Smooth muscle cell (in vitro differentiated cells): ENCODE data around the gene TUBB. TPM values are rescaled to one million over a fixed set of nuclear protein-coding genes. Genes with fewer than 3 reads are reported as not detected.
"Not testable (repeated sequence)": the region's sequence is repeated elsewhere in the genome, so short reads cannot be mapped to it uniquely, and the experiment has no call there.

Experiments
- DNase-seq: peaks from one replicate; lab custom pipeline; 2025; ENCODE audit not compliant: unreplicated experiment; lab: John Stamatoyannopoulos, UW
- H2AFZ ChIP-seq: fragments of 200-600 bp; sonication (generic); 2 replicates; pipeline ENCODE4 v1.6.0; 2016; ENCODE audit warnings: antibody characterized with exemption, low read depth, mild to moderate bottlenecking
- H3F3A ChIP-seq: fragments of 200-600 bp; sonication (generic); 2 replicates; pipeline ENCODE4 v1.6.0; 2017; ENCODE audit warnings: antibody characterized with exemption, low read depth
- H3K27ac ChIP-seq: fragments of 200-600 bp; sonication (generic); 2 replicates; pipeline ENCODE4 v1.5.1; 2016; ENCODE audit warnings: low read depth, mild to moderate bottlenecking
- H3K27me3 ChIP-seq: fragments of 200-600 bp; sonication (generic); 2 replicates; pipeline ENCODE4 v1.6.1; 2016; ENCODE audit warnings: low read depth, mild to moderate bottlenecking
- H3K36me3 ChIP-seq: fragments of 200-600 bp; sonication (generic); 2 replicates; pipeline ENCODE4 v1.5.1; 2016; ENCODE audit warnings: low read depth
- H3K4me1 ChIP-seq: fragments of 200-600 bp; sonication (generic); 2 replicates; pipeline ENCODE4 v1.5.1; 2016; ENCODE audit warnings: low read depth
- H3K4me2 ChIP-seq: fragments of 200-600 bp; sonication (generic); 2 replicates; pipeline ENCODE4 v1.6.0; 2016; ENCODE audit warnings: mild to moderate bottlenecking
- H3K4me3 ChIP-seq: fragments of 200-600 bp; sonication (generic); 2 replicates; pipeline ENCODE4 v1.5.1; 2016; ENCODE audit warnings: mild to moderate bottlenecking
- H3K79me2 ChIP-seq: fragments of 200-600 bp; sonication (generic); 2 replicates; pipeline ENCODE4 v1.6.0; 2016; ENCODE audit warnings: low read depth, mild to moderate bottlenecking
- H3K9ac ChIP-seq: fragments of 200-600 bp; sonication (generic); 2 replicates; pipeline ENCODE4 v1.6.0; 2016; ENCODE audit warnings: low read depth
- H3K9me3 ChIP-seq: fragments of 200-600 bp; sonication (generic); replicated peaks from 2 replicates; pipeline ENCODE4 v1.5.1; 2016; ENCODE audit warnings: low read depth
- H4K20me1 ChIP-seq: fragments of 200-600 bp; sonication (generic); 2 replicates; pipeline ENCODE4 v1.6.0; 2016; ENCODE audit warnings: low read depth
- WGBS: methylation state at CpG from one replicate; pipeline ENCODE4 v1.1.7; 2016; ENCODE audit warnings: low lambda C conversion rate; 5-methylcytosine and 5-hydroxymethylcytosine counted together
- polyA plus RNA-seq: library from polyadenylated mRNA; unstranded; fragments of >200 nt; fragmentation: Nextera tagmentation; extraction: Ambion mirVana; gene quantifications from 2 replicates; pipeline ENCODE4 v1.2.1, GENCODE V29; 2016
- total RNA-seq: library from RNA; depleted of rRNA; stranded (reverse); fragments of >200 nt; gene quantifications from 2 replicates; pipeline ENCODE4 v1.2.3, GENCODE V29; 2014
- TF ChIP-seq, protein P1 (sequence below): fragments of 200-600 bp; sonication (generic); IDR thresholded peaks from 2 replicates; pipeline ENCODE4 v1.5.1; 2017; ENCODE audit warnings: borderline replicate concordance, mild to moderate bottlenecking, antibody characterized with exemption; ENCODE audit not compliant: insufficient read depth, poor library complexity, severe bottlenecking

Gene TUBB
- total and polyA plus RNA-seq, 2 experiments from 2014 or later, result 1,009 to 1,039 TPM

DNA sequence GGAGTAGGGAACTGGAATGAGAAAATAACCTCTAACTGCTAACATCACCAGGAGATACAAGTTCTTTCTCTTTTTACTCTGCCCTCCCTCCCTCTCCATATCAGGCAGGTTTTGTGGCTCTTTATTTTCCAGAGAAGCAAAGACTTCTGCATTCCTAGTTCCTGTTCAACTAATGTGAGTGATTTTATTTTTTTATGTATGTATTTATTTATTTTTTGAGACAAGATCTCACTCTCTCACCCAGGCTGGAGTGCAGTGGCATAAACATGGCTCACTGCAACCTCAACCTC is 30.2 kb downstream of the TUBB start:
- no peak for DNase-seq
- no peaks in the 10 kb centered on the region for H4K20me1 ChIP-seq

DNA sequence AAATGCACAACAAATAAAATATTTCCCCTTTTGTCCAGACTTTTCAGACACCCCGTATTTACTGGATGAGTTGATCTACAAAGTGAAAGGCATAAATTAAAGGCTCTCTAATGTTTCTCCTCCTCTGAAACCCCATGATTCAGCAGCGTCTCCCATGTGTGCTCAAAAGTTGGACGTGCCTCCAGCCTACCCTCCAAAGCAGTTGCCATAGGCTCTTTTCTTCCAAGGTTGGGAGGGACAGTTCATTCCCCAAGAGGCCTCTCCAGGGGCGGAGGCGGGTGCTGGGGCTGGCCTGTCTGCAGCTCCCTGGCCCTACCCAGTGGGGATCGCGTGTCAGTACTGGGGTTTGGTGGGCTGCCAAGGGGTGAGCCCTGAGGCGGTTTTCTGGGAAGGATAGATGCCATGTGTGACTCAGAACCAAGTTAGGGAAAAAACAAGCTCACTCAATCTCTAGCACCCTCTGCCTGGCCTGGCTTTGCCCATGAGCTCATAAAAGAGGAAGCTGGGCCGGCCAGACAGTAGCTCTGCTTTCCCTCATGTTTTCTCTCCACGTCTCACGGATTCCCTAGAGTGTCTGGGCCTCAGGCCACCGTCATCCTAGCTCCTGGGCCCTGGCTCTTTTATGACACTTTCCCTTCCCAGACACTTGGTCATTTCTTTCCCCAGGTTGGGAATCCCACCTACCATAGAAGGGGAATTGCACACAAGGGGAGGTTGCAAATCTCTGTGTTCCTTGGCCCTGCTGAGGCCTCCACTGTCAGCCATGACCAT is 32.2 kb downstream of the TUBB start:
- no peaks in the 10 kb centered on the region for H3K9me3 ChIP-seq
- peaks cover 30% of the 10 kb centered on the region for H3K4me1 ChIP-seq
- H3K79me2 ChIP-seq, result no peaks in the 10 kb centered on the region
- H3K4me3 ChIP-seq, result no peak overlapping the region
- no peaks in the 10 kb centered on the region for H4K20me1 ChIP-seq
- H3K36me3 ChIP-seq, result no peaks in the 10 kb centered on the region
- H3K9ac ChIP-seq, result peak overlapping the region; percentile 94
- no peaks in the 10 kb centered on the region for H3K27me3 ChIP-seq
- DNase-seq, result peak; percentile 98
- peak overlapping the region; percentile 100 for H3K27ac ChIP-seq
- no peak overlapping the region for H2AFZ ChIP-seq
- H3F3A ChIP-seq, result peaks cover 41% of the 10 kb centered on the region
- H3K4me2 ChIP-seq, result peak overlapping the region; percentile 59
- TF ChIP-seq, protein P1, sequence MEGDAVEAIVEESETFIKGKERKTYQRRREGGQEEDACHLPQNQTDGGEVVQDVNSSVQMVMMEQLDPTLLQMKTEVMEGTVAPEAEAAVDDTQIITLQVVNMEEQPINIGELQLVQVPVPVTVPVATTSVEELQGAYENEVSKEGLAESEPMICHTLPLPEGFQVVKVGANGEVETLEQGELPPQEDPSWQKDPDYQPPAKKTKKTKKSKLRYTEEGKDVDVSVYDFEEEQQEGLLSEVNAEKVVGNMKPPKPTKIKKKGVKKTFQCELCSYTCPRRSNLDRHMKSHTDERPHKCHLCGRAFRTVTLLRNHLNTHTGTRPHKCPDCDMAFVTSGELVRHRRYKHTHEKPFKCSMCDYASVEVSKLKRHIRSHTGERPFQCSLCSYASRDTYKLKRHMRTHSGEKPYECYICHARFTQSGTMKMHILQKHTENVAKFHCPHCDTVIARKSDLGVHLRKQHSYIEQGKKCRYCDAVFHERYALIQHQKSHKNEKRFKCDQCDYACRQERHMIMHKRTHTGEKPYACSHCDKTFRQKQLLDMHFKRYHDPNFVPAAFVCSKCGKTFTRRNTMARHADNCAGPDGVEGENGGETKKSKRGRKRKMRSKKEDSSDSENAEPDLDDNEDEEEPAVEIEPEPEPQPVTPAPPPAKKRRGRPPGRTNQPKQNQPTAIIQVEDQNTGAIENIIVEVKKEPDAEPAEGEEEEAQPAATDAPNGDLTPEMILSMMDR, result no peak
- 3% methylated on average over 12 of the region's 12 CpGs for WGBS

More for the DNA sequence above, 30.2 kb downstream of the TUBB start:
- Histone ChIP-seq H3K4me2 (peak overlapping the region; percentile 19), H3K9me3 (no peaks in the 10 kb centered on the region), H3K9ac (peak overlapping the region; percentile 65), H3K4me3 (no peak overlapping the region), H3F3A (peaks cover 42% of the 10 kb centered on the region), H3K27ac (peak overlapping the region; percentile 100), H3K27me3 (no peaks in the 10 kb centered on the region), H3K36me3 (no peaks in the 10 kb centered on the region), H2AFZ (no peak overlapping the region), H3K4me1 (peaks cover 30% of the 10 kb centered on the region), H3K79me2 (no peaks in the 10 kb centered on the region)
- TF ChIP-seq, protein P1, result no peak

DNA sequence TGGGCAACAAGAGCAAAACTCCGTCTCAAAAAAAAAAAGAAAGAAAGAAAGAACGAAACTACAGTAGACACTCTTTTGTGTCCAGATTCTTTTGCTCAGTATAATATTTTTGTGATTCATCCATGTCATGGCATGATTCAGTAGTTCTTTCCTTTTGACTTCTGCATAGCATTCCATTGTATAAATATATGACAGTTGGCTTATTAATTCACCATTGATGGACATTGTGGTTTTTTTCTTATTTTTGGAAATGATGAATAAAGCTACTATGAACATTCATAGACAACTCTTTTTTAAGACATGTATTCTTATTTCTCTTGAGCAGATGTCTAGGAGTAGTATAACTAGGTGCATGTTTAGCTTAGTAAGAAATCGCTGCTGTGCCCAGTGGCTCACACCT is 34.5 kb downstream of the TUBB start:
- TF ChIP-seq, protein P1, result no peak

DNA sequence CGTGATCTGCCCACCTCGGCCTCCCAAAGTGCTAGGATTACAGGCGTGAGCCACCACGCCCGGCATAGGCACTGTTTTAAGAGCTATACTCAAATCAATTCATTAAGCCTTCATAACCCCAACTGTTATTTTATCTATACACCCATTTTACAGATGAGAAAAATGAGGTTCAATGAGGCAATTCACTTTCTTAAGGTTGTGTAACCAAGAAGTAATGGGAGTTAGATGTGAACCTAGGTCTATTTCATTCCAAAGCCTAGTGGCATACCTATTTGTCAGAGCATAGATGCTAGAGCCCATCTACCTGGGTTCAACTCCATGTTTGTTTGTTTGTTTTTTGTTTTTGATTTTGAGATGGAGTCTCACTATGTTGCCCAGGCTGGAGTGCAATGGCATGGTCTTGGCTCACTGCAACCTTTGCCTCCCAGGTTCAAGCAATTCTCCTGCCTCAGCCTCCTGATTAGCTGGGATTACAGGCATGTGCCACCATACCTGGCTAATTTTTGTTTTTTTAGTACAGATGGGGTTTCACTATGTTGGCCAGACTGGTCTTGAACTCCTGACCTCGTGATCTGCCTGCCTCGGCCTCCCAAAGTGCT is 36.4 kb downstream of the TUBB start:
- H2AFZ ChIP-seq, H3K4me3 ChIP-seq, H3K27ac ChIP-seq, DNase-seq, H4K20me1 ChIP-seq, H3K9ac ChIP-seq, H3K4me2 ChIP-seq, H3K79me2 ChIP-seq, H3K36me3 ChIP-seq, H3K9me3 ChIP-seq, H3K27me3 ChIP-seq: not testable (repeated sequence)
- Histone ChIP-seq H3K4me1 (peaks cover 24% of the 10 kb centered on the region), H3F3A (peaks cover 35% of the 10 kb centered on the region)
- WGBS, result 96% methylated on average over 7 of the region's 7 CpGs

More for the DNA sequence above, 34.5 kb downstream of the TUBB start:
- Histone ChIP-seq H3K27ac (peak overlapping the region; percentile 100), H3K4me3 (no peak overlapping the region), H3K4me1 (peaks cover 26% of the 10 kb centered on the region), H4K20me1 (no peaks in the 10 kb centered on the region), H3K27me3 (no peaks in the 10 kb centered on the region), H2AFZ (no peak overlapping the region), H3K79me2 (no peaks in the 10 kb centered on the region), H3F3A (peaks cover 34% of the 10 kb centered on the region), H3K9ac (peak overlapping the region; percentile 9), H3K4me2 (no peak overlapping the region), H3K36me3 (no peaks in the 10 kb centered on the region), H3K9me3 (no peaks in the 10 kb centered on the region)
- WGBS, result 93% methylated on average over 3 of the region's 3 CpGs
- no peak for DNase-seq
